ENCODE data around the gene IL32.

- TF ChIP-seq MAX (IDR thresholded peaks at IDR 0.05): no peak
- TF ChIP-seq EP300 (IDR thresholded peaks at IDR 0.05; ENCODE audit: borderline replicate concordance): no peak
- no peak for TF ChIP-seq USF1 (IDR thresholded peaks at IDR 0.05)
- no peak for TF ChIP-seq RAD21 (IDR thresholded peaks at IDR 0.05; ENCODE audit: low read depth)
- no peak for TF ChIP-seq FOXM1 (IDR thresholded peaks at IDR 0.05; ENCODE audit: borderline replicate concordance, low read depth)
- TF ChIP-seq REST (IDR thresholded peaks at IDR 0.05; ENCODE audit: low read depth): no peak
Observed at GRCh38 chr16:3076577-3076976, 11.1 kb downstream of the IL32 start.

Data from Ishikawa (cell line).